ENCODE results near the gene CADM1.

DNA sequence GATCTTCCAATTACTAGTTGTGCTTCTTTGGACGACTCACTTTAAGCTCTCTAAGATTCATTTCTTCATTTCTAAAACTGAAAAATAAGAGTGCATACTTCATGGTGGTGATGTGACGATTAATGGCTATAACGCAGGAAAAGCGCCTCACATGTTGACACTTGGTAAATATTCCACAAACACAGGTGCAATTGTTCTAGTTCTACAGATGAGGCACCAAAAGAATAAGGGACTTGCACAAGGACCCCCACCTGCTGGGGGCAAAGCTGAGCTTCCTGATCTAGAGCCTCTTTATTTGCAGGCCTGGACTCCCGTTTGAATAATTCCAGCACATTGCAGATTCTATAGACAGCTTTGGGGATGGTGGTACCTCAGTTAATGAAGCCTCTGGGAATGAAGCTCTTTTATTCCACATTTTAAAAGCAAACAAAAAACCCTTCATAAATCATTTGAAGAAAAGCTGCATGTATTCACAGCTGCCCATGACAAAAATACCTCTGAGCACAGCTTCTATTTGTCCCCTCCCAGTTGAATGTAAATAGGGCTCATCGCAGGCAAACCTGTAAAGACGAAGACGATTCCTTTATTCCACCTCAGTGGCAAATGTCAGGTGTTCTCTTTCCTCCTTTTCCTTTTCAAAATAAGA is 14.9 kb upstream of the CADM1 start:
- TF ChIP-seq POLR2AphosphoS5 (IDR thresholded peaks at IDR 0.05; ENCODE audit: borderline replicate concordance, low read depth, low read length) (no peak), EZH2 (IDR thresholded peaks at IDR 0.05) (no peak)

Data from SK-N-MC (cell line).